Stimulated activated naive CD8-positive, alpha-beta T cell treated with anti-CD3 and anti-CD28 coated beads, Interleukin-15, Interleukin-2, amounts not matched to agents 100 U/mL and 50 U/mL, for 24 hours (primary cell): Measurements from ENCODE around the gene SNX8.
A peak's percentile ranks its signal among the peaks of the same experiment; 100 is the strongest.
"Not testable (repeated sequence)": the region's sequence is repeated elsewhere in the genome, so short reads cannot be mapped to it uniquely, and the experiment has no call there.

Experiments
- ATAC-seq: fragments of 150-1000 bp; cut with Tn5 transposase; one replicate; pipeline ENCODE4 v1.10.0; 2021
- DNase-seq: peaks from one replicate; pipeline ENCODE4 v3.0.0; 2021

The SNX8 gene

DNA sequence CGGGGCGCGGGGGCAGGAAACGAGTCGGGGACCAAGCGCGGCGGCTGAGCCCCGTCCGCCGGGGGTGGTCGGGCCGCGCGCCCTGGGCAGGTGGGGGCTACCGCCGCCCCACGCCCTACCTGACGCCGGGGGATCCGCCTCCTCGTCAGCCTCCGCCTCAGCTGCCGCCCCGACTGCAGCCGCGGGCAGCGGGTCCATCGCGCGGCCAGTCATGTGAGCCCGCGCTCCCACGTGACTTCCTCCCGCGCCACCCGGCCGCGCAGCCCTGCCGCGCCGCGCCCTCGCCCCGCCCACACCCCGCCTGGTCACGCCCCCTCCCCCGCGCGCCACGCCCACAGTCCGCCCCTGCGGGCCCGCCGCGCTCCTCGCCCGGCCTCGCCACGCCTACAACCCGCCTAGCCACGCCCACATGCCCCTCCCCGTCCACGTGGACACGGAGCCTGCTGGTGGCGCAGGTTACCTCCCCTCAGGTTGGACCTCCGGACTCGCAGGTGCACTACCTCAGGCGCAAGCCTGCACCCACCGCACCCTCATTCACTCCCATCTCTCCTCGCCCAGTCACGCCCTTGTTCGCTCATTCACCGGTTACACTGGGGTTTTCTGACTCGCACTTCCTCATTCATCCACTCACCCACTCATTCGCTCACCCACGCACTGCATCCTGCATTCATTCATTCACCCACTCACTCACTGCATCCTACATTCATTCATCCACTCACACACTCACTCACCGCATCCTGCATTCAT lies at the start of gene SNX8:
Gene SNX8, minus strand, starts transcription at position 233 of the 747 bp plus-strand sequence. Its CDS starts 20 bp downstream, at position 213.
- peak; percentile 91 for ATAC-seq
- DNase-seq = peak; percentile 98

DNA sequence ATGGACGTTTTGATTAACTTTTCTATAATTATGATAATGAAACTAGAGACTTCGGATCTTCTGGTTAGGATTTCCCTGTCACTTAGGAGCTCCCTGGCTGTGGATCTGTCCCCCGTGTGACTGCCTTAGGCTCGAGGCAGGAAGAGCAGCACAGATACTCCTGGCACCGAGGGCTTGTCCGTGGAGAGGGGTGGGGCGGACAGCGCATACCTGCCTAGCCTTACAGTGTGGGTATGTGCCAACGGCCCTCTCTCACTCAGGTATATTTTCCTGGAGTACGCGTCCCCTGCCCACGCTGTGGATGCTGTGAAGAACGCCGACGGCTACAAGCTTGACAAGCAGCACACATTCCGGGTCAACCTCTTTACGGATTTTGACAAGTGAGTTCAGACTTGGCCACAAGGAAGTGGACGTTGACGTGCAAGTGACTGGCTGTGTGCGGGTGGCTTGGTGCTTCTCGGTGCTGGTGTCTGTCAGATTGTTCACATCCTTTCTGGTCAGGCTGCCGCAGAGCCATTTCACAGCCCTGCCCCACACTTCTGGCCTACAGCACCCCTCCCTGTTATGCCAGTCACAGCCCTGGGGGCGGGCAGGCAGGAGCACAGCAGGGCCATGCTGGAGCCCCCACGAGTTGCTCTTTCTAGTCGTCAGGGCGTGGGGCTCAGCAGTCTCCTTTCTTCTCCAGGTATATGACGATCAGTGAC lies 48.3 kb upstream of the SNX8 start:
- ATAC-seq (no peak), DNase-seq (no peak)

DNA sequence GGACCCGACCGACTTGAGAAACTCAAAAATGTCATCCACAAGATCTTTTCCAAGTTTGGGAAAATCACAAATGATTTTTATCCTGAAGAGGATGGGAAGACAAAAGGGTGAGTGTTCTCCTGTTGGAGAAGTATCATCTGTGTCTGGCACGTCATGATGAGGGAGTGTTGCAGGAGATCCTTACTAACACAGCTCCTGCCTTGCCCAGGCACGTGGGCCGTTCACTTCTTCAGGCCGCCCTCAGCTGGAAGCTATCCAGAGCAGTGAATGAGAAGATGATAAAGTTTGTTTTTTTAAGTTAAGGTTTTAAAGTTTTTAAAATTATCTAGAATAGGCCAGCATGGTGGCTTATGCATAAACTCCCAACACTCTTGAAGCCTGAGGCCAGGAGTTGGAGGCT lies 46.6 kb upstream of the SNX8 start:
- ATAC-seq (no peak), DNase-seq (no peak)

- DNase-seq = no peak
- no peak for ATAC-seq
These were observed 45.4 kb upstream of the SNX8 start for GRCh38 chr7:2359610-2360009.

DNA sequence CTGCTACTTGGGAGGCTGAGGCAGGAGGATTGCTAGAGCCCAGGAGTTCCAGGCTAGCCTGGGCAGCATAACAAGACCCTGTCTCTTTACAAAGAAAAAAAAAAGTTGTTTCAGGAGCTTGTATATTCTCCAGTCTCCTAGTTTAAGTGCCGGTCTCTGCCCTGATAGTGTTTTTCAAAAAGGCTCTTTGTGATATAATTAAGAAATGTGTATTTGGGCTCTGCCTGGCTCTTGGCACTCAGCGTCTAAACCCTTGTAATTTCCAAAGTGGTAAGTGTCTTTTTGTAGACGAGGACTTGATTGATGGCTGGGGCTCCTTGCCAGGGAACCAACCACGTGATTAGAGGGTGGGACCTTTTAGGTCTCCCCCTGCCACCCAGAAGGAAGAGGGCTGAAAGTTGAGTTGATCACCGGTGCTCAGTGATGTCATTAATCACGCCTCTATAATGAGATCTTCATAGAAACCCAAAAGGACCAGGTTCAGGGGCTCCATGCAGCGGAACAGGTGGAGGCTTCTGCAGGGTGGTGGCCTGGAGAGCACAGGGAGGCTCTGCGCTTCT lies 44.8 kb upstream of the SNX8 start:
- ATAC-seq (no peak), DNase-seq (no peak)

GRCh38 chr7:2357571-2357970 lies 43.3 kb upstream of the SNX8 start:
- no peak for ATAC-seq
- no peak for DNase-seq

DNA sequence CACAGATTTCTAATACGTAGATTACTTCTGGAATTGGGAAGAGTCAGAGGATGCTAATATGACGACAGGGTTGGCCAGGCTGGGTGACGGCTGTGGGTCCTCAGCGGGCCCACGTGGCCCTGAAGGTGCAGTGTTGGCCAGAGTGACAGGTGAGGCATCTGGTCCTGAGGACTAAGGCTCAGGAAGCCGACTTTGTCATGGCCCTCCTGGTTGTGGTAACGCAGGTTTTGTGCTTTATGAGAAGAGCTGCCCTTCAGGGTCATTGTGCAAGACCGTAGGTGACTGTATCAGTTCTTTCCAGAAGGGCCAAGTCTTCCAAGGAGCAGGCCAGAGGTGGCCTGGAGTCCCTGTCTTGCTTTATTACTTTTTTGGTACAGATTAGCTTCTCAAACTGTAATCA lies 42.9 kb upstream of the SNX8 start:
- DNase-seq = no peak
- ATAC-seq = no peak

GRCh38 chr7:2355705-2356008 lies 41.4 kb upstream of the SNX8 start:
- DNase-seq = no peak
- no peak for ATAC-seq

- DNase-seq = peak; percentile 42
These were observed 40.9 kb upstream of the SNX8 start for GRCh38 chr7:2354939-2355704.

GRCh38 chr7:2354186-2354938 lies 40.1 kb upstream of the SNX8 start, which contains the start of gene EIF3B:
TSS of gene EIF3B (plus strand) at chr7:2354827. CDS start at chr7:2354922, 95 bp downstream.
- DNase-seq (peak; percentile 88), ATAC-seq (peak; percentile 92)

More at GRCh38 chr7:2354939-2355704, 40.9 kb upstream of the SNX8 start:
- ATAC-seq = peak; percentile 3

GRCh38 chr7:2353936-2354185 lies 39.6 kb upstream of the SNX8 start:
- ATAC-seq (peak; percentile 76), DNase-seq (peak; percentile 93)

GRCh38 chr7:2353113-2353935 lies 39.1 kb upstream of the SNX8 start:
- no peak for DNase-seq

GRCh38 chr7:2350861-2351260 lies 36.6 kb upstream of the SNX8 start:
- ATAC-seq = no peak

More at GRCh38 chr7:2353113-2353935, 39.1 kb upstream of the SNX8 start:
- no peak for ATAC-seq

DNA sequence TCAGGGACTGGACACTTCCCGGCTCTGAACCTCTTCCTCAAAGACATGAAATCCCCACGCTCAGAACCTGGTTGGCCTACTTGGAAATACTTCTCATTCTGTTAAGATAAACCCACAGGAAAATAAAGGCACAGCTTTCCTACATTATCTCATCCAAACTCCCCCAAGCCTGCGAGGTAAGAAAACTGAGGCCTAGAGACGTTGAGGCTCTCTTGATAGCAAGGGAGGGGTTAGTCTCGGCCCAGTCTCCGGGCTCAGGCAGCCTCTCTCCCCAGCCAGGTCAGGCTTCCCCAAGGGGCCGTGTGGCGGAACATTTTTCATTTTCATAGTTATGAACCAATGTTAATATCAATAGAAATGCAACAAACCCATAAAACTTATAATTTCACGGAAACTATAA lies 35.8 kb upstream of the SNX8 start:
- ATAC-seq = no peak
- DNase-seq = no peak

More at GRCh38 chr7:2350861-2351260, 36.6 kb upstream of the SNX8 start:
- DNase-seq = no peak

- not testable (repeated sequence) for ATAC-seq, DNase-seq
These were observed 33.3 kb upstream of the SNX8 start for GRCh38 chr7:2347351-2348063.

DNA sequence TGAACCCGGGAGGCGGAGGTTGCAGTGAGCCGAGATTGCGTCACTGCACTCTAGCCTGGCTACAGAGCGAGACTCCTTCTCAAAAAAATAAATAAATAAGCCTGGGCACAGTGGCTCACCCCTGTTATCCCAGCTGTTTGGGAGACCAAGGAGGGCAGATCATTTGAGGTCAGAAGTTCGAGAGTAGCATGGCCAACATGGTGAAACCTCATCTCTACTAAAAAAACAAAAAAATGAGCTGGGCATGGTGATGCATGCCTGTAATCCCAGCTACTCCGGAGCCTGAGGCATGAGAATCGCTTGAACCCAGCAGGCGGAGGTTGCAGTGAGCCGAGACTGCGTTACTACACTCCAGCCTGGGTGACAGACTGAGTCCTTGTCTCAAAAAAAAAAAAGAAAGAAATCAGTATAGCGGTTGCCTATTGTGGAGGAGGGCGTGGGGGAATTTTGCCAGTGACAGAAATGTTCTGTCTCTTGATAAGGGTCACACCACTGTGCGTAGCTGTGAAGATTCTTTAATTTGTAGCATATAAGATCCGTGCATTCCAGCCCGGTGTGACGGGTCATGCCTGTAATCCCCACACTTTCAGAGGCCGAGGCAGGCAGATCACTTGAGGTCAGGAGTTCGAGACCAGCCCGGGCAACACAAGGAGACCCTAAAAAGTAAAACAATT lies 22.5 kb upstream of the SNX8 start:
- DNase-seq (no peak), ATAC-seq (no peak)

DNA sequence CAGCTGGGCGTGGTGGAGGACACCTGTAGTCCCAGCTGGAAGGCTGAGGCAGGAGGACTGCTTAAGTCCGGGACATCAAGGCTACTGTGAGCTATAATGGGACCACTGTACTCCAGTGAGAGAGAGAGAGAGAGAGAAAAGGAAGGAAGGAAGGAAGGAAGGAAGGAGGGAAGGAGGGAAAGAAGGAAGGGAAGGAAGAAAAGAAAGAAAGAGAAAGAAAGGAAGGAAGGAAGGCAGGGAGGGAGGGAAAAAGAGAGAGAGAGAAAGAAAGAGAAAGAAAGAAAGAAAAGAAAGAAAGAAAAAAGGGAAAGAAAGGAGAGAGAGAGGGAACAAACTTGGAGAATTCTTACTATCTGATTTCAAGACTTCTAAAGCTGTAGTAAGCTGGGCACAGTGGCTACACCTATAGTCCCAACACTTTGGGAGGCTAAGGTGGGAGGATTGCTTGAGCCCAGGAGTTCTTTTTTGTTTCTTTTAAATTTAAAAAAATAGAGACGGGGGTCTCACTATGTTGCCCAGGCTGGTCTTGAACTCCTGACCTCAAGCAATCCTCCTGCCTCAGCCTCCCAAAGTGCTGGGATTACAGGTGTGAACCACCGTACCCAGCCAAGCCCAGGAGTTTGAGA lies 18.5 kb upstream of the SNX8 start:
- ATAC-seq = not testable (repeated sequence)

GRCh38 chr7:2331707-2332106 lies 17.5 kb upstream of the SNX8 start:
- no peak for ATAC-seq
- DNase-seq = no peak

More for the DNA sequence above, 18.5 kb upstream of the SNX8 start:
- DNase-seq = not testable (repeated sequence)

DNA sequence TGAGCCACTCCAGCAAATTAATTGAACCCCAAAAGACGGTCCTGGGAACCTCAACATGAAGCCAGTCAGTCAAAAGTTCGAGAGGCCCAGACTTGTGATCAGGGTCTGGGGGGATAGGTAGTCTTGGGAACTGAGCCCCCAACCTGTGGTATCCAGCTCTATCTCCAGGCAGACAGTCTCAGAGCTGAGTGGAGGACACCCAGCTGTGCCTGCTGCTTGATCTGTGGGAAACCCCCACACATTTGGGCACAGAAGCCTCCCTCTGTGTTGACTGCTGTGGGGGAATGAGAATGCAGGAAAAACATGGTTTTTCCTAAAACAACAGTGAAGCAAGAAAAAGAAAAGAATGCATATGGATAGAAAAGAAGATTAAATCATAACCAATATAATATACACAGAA lies 16.3 kb upstream of the SNX8 start:
- DNase-seq = no peak
- ATAC-seq = no peak
